SK-N-MC (cell line): ENCODE results near the gene NUP214.

Source experiments
- EZH2 ChIP-seq: fragments of 200-600 bp; sonication (generic); IDR thresholded peaks from one replicate; pipeline ENCODE4 v1.6.1; 2017; ENCODE audit warnings: antibody characterized with exemption
- POLR2AphosphoS5 ChIP-seq: IDR thresholded peaks from 2 replicates; pipeline ENCODE4 v1.6.1; 2012; ENCODE audit warnings: mild to moderate bottlenecking, low read depth, low read length, borderline replicate concordance

GRCh38 chr9:131193051-131193450 lies 67.7 kb downstream of the NUP214 start:
- TF ChIP-seq EZH2 (no peak), POLR2AphosphoS5 (no peak)
